Peyer's patch (tissue), 4 donors: Measurements from ENCODE around the gene MTHFSD. TPM values are rescaled to one million over a fixed set of nuclear protein-coding genes. Genes with fewer than 3 reads are reported as not detected.

Experiments
- DNase-seq, 3 donors: peaks; one replicate each; pipeline ENCODE4 v3.0.0-alpha.2; 2017 to 2019
- H3K27ac ChIP-seq, 4 donors: fragments of 200-600 bp; sonication (generic); one replicate each; pipeline ENCODE4 v1.5.1; 2016 to 2019
- H3K27me3 ChIP-seq, 2 donors: fragments of 200-600 bp; sonication (generic); one replicate each; pipeline ENCODE4 v1.5.1; 2019
- H3K36me3 ChIP-seq, 3 donors: fragments of 200-600 bp; sonication (generic); one replicate each; pipeline ENCODE4 v1.5.1; 2016 to 2019
- H3K4me1 ChIP-seq, 4 donors: fragments of 200-600 bp; sonication (generic); one replicate each; pipeline ENCODE4 v1.5.1; 2016 to 2019
- H3K4me3 ChIP-seq, 4 donors: fragments of 200-600 bp; sonication (generic); 1 replicate in 3 of 4; 2 replicates in 1 of 4; pipeline ENCODE4 v1.5.1; 2016 to 2019; ENCODE audit warnings: mild to moderate bottlenecking in 1 of 4
- H3K9me3 ChIP-seq, 4 donors: fragments of 200-600 bp; sonication (generic); one replicate each; pipeline ENCODE4 v1.5.1; 2016 to 2019; ENCODE audit warnings: mild to moderate bottlenecking in 1 of 4
- CTCF ChIP-seq, 6 experiments: fragments of 450-650 bp in 4 of 6; fragments of 200-600 bp in 2 of 6; sonication (generic) in 1 of 6; IDR thresholded peaks; one replicate each; pipeline ENCODE4 v1.5.1; 2017 to 2019; ENCODE audit warnings: antibody characterized with exemption in 6 of 6, mild to moderate bottlenecking in 3 of 6, moderate library complexity in 1 of 6
- POLR2A ChIP-seq, 2 donors: fragments of 450-650 bp; IDR thresholded peaks; one replicate each; pipeline ENCODE4 v1.5.1; 2017; ENCODE audit warnings: antibody characterized with exemption in 2 of 2, mild to moderate bottlenecking in 2 of 2, moderate library complexity in 2 of 2
- total RNA-seq, 4 donors: library from RNA; depleted of rRNA; stranded (reverse); fragments of >200 nt; gene quantifications; one replicate each; pipeline ENCODE4 v1.1.0, GENCODE V29; 2016

MTHFSD gene
- total RNA-seq, 4 donors from 2014 or later = 18.2 to 35.4 (median 21.9) TPM

GRCh38 chr16:86496262-86496928 is 58.6 kb downstream of the MTHFSD start:
- Histone ChIP-seq H3K4me1 (peaks cover 0 to 4% (median 0%) of the 10 kb centered on the region in 4 donors), H3K27me3 (peaks cover 0 to 12% of the 10 kb centered on the region in 2 donors), H3K27ac (peak overlapping the region; percentile 63 to 99 (median 80)), H3K9me3 (no peaks in the 10 kb centered on the region), H3K36me3 (no peaks in the 10 kb centered on the region), H3K4me3 (peak overlapping the region in 3 of 4 donors; percentile 10 to 51 (median 22))
- TF ChIP-seq CTCF (IDR thresholded peaks at IDR 0.05) = no peak
- TF ChIP-seq POLR2A (IDR thresholded peaks at IDR 0.05) = no peak
- DNase-seq = no peak

- Histone ChIP-seq H3K36me3 (no peaks in the 10 kb centered on the region), H3K27me3 (peaks cover 0 to 12% of the 10 kb centered on the region in 2 donors), H3K4me3 (peak overlapping the region in 2 of 4 donors; percentile 10 to 51), H3K4me1 (peaks cover 0 to 8% (median 0%) of the 10 kb centered on the region in 4 donors), H3K9me3 (no peaks in the 10 kb centered on the region), H3K27ac (peak overlapping the region; percentile 63 to 99 (median 77))
- TF ChIP-seq CTCF (IDR thresholded peaks at IDR 0.05) (no peak), POLR2A (IDR thresholded peaks at IDR 0.05) (no peak)
- no peak for DNase-seq
Observed at GRCh38 chr16:86495756-86496261, 59.2 kb downstream of the MTHFSD start.

- H3K27me3 ChIP-seq = peaks cover 0 to 12% of the 10 kb centered on the region in 2 donors
Observed at GRCh38 chr16:86495357-86495701, 59.7 kb downstream of the MTHFSD start.

GRCh38 chr16:86494565-86495356 is 60.3 kb downstream of the MTHFSD start:
- Histone ChIP-seq H3K4me3 (peak overlapping the region in 1 of 4 donors; percentile 51), H3K9me3 (no peaks in the 10 kb centered on the region), H3K27ac (peak overlapping the region; percentile 63 to 99 (median 77)), H3K27me3 (peaks cover 0 to 12% of the 10 kb centered on the region in 2 donors), H3K4me1 (peaks cover 0 to 8% (median 0%) of the 10 kb centered on the region in 4 donors), H3K36me3 (no peaks in the 10 kb centered on the region)
- TF ChIP-seq CTCF (IDR thresholded peaks at IDR 0.05) (no peak), POLR2A (IDR thresholded peaks at IDR 0.05) (no peak)
- no peak for DNase-seq

More at GRCh38 chr16:86495357-86495701, 59.7 kb downstream of the MTHFSD start:
- no peaks in the 10 kb centered on the region for H3K36me3 ChIP-seq
- TF ChIP-seq CTCF (IDR thresholded peaks at IDR 0.05) (no peak), POLR2A (IDR thresholded peaks at IDR 0.05) (no peak)
- DNase-seq = no peak
- H3K4me3 ChIP-seq = peak overlapping the region in 1 of 4 donors; percentile 51
- H3K27ac ChIP-seq = peak overlapping the region; percentile 63 to 99 (median 77)
- no peaks in the 10 kb centered on the region for H3K9me3 ChIP-seq
- H3K4me1 ChIP-seq = peaks cover 0 to 8% (median 0%) of the 10 kb centered on the region in 4 donors

GRCh38 chr16:86494039-86494564 is 60.9 kb downstream of the MTHFSD start:
- H3K27me3 ChIP-seq = peaks cover 0 to 12% of the 10 kb centered on the region in 2 donors

More at GRCh38 chr16:86494039-86494564, 60.9 kb downstream of the MTHFSD start:
- Histone ChIP-seq H3K9me3 (no peaks in the 10 kb centered on the region), H3K4me3 (peak overlapping the region in 1 of 4 donors; percentile 51), H3K4me1 (peaks cover 0 to 8% (median 0%) of the 10 kb centered on the region in 4 donors), H3K36me3 (no peaks in the 10 kb centered on the region), H3K27ac (peak overlapping the region; percentile 63 to 99 (median 77))
- DNase-seq = no peak
- TF ChIP-seq CTCF (IDR thresholded peaks at IDR 0.05) = no peak
- TF ChIP-seq POLR2A (IDR thresholded peaks at IDR 0.05) = no peak
